ENCODE measurements around the gene HSPH1. TPM values are rescaled to one million over a fixed set of nuclear protein-coding genes. Genes with fewer than 3 reads are reported as not detected.
A peak's percentile ranks its signal among the peaks of the same experiment; 100 is the strongest.

HSPH1 gene
- polyA plus RNA-seq, 1 experiment, result 88.6 TPM

DNA sequence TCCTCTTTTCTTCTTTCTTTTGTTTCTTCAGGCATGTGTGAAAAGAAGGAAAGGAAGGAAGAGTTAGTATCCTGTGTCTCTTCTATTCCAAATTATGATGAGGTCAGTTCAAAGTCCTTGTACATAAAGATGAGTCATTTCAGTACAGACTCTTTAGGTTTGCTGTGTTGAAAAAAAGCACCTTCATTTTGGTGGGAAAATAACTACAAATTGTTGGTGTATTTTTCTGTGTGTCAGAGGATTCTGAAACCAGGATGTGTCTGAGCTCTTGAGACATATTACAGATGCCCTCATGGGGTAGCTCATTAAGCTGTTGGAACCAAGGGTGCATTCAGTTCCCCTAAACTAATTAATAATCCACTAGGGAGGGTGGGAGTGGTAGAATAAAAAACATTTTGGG lies 5.8 kb upstream of the HSPH1 start:
- CTCF ChIA-PET, result interaction anchor here (2.0 kb wide), 1 partner anchor 257 kb away, joined by 5 read pairs; no protein-coding TSS in a partner anchor
- POLR2A ChIA-PET, result no interaction called here
- DNase-seq (ENCODE audit: low read depth, low spot score), result no peak

DNA sequence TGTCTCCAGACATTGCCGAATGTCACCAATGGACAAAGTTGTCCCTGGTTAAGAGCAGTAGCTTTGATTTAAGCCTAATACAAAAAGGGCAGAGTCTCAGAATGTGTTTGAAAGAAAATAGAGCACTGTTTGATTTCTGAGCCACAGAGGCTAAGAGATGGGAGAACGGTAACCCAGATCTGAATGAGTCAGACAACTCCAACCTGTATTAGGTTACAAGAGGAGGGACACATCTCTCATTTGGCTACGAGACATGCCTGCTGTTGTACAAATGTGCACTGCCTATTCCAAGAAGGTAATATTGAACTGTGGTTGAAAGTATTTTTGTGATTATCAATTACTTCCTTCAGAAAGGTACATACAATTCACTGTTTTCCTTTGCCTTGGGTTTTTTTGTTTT lies 4.9 kb upstream of the HSPH1 start:
- H3K27me3 ChIP-seq (ENCODE audit: control insufficient read depth, insufficient read depth, low read length), result no peaks in the 10 kb centered on the region
- peak; percentile 6 for DNase-seq (ENCODE audit: low read depth, low spot score)
- no peak overlapping the region for H3K27ac ChIP-seq (ENCODE audit: low read depth, low read length)
- ChIA-PET CTCF (no interaction called here), POLR2A (no interaction called here)
- no peaks in the 10 kb centered on the region for H3K9me3 ChIP-seq (ENCODE audit: control insufficient read depth, insufficient read depth, low read length)
- TF ChIP-seq, protein P1, sequence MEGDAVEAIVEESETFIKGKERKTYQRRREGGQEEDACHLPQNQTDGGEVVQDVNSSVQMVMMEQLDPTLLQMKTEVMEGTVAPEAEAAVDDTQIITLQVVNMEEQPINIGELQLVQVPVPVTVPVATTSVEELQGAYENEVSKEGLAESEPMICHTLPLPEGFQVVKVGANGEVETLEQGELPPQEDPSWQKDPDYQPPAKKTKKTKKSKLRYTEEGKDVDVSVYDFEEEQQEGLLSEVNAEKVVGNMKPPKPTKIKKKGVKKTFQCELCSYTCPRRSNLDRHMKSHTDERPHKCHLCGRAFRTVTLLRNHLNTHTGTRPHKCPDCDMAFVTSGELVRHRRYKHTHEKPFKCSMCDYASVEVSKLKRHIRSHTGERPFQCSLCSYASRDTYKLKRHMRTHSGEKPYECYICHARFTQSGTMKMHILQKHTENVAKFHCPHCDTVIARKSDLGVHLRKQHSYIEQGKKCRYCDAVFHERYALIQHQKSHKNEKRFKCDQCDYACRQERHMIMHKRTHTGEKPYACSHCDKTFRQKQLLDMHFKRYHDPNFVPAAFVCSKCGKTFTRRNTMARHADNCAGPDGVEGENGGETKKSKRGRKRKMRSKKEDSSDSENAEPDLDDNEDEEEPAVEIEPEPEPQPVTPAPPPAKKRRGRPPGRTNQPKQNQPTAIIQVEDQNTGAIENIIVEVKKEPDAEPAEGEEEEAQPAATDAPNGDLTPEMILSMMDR (IDR thresholded peaks at IDR 0.05; ENCODE audit: low read depth, low read length), result no peak
- H3K4me3 ChIP-seq (ENCODE audit: low read depth, low read length), result no peak overlapping the region

More for the DNA sequence above, 5.8 kb upstream of the HSPH1 start:
- Histone ChIP-seq H3K27ac (ENCODE audit: low read depth, low read length) (no peak overlapping the region), H3K27me3 (ENCODE audit: control insufficient read depth, insufficient read depth, low read length) (no peaks in the 10 kb centered on the region), H3K9me3 (ENCODE audit: control insufficient read depth, insufficient read depth, low read length) (no peaks in the 10 kb centered on the region), H3K4me3 (ENCODE audit: low read depth, low read length) (no peak overlapping the region)
- TF ChIP-seq, protein P1 (IDR thresholded peaks at IDR 0.05; ENCODE audit: low read depth, low read length), result no peak

DNA sequence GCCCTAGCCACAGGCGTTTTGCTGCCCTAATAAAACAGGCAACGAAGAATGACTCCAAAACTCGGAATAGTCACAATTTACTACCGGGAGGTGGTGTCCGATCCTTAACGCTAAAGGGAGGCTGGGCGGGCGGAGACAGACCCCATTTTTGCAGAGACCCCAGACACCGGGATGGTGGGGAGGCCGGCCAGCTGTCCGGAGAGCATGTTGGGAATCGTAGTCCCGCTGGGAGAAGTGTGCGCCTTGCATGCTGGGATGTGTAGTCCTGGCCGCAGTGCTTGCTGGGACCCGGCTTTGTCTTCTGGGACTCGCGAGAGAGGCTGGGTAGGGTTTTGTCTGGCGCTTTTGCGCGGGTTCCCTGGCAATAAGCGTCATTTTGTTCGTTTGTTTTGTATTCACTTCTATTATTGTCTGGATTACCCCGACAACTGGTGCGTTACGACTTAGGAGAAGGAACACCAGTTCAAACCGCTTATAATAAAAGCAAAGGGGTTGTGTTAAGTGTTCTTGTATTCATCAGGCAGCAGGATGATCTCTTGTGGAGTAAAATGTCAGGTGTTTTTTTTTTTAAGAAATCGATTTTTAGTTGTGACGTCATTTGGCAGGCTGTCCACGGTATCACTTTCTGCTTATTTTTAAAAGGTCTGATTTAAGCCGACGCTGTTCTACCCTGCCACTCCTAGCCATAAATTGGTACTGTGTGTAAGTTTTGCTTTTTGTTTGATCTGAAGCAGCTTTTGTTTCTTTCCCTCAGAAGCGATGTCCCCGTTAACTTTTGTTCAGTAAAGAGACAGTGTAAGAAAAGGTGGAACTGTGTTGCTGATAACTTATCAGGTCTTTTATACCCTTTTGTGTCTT lies 676 bp upstream of the HSPH1 start:
- Histone ChIP-seq H3K27ac (ENCODE audit: low read depth, low read length) (peak overlapping the region; percentile 92), H3K9me3 (ENCODE audit: control insufficient read depth, insufficient read depth, low read length) (0 out of 2 replicates have a peak, but pooled peaks cover 5% of the 10 kb centered on the region), H3K4me3 (ENCODE audit: low read depth, low read length) (peak overlapping the region; percentile 84), H3K27me3 (ENCODE audit: control insufficient read depth, insufficient read depth, low read length) (no peaks in the 10 kb centered on the region)
- TF ChIP-seq, protein P1 (IDR thresholded peaks at IDR 0.05; ENCODE audit: low read depth, low read length), result no peak
- POLR2A ChIA-PET, result interaction anchor here (0.5 to 0.7 kb wide), 2 partner anchors 11 to 113 kb away, joined by 3 read pairs; no protein-coding TSS in a partner anchor
- DNase-seq (ENCODE audit: low read depth, low spot score), result peak; percentile 97
- CTCF ChIA-PET, result interaction anchor here (0.9 to 1.4 kb wide), 2 partner anchors 39 to 118 kb away, joined by 4 to 5 read pairs; no protein-coding TSS in a partner anchor

- Histone ChIP-seq H3K9me3 (ENCODE audit: control insufficient read depth, insufficient read depth, low read length) (0 out of 2 replicates have a peak, but pooled peaks cover 5% of the 10 kb centered on the region), H3K27me3 (ENCODE audit: control insufficient read depth, insufficient read depth, low read length) (no peaks in the 10 kb centered on the region), H3K4me3 (ENCODE audit: low read depth, low read length) (peak overlapping the region; percentile 84), H3K27ac (ENCODE audit: low read depth, low read length) (peak overlapping the region; percentile 83)
- POLR2A ChIA-PET, result interaction anchor here (0.6 to 1.5 kb wide), 5 partner anchors 38 to 365 kb away, joined by 3 to 4 read pairs (median 3); partner anchors contain the start of gene B3GLCT
- DNase-seq (ENCODE audit: low read depth, low spot score), result peak; percentile 33
- CTCF ChIA-PET, result interaction anchor here (1.3 to 2.6 kb wide), 2 partner anchors 111 to 116 kb away, joined by 5 to 6 read pairs; no protein-coding TSS in a partner anchor
- TF ChIP-seq, protein P1 (IDR thresholded peaks at IDR 0.05; ENCODE audit: low read depth, low read length), result no peak
These were observed 697 bp downstream of the HSPH1 start for GRCh38 chr13:31160857-31161556.

All from AG04450 (cell line).